Stimulated activated naive CD4-positive, alpha-beta T cell (primary cell): ENCODE measurements around the gene CEP192.
A peak's percentile ranks its signal among the peaks of the same experiment; 100 is the strongest.

Experiments used
- DNase-seq, 6 experiments: peaks; one replicate each; lab custom pipeline; 2025; lab: John Stamatoyannopoulos, UW

CEP192 gene

DNA sequence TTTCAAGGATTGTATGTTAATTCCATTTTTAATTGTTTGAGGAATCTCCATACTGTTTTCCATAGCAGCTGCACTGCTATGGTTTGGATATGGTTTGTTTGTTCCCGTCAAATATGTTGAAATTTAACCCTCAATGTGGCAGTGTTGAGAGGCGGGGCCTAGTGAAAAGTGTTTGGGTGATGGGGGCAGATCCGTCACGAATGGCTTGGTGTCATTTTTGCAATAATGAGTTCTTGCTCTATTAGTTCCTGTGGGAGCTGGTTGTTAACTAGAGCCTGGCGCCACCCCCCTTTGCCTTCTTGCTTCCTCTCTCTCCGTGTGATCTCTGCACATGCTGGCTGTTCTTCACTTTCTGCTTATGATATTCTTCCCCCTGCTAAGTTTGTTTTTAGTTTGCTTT lies 156.0 kb downstream of the CEP192 start:
- DNase-seq, result no peak

DNA sequence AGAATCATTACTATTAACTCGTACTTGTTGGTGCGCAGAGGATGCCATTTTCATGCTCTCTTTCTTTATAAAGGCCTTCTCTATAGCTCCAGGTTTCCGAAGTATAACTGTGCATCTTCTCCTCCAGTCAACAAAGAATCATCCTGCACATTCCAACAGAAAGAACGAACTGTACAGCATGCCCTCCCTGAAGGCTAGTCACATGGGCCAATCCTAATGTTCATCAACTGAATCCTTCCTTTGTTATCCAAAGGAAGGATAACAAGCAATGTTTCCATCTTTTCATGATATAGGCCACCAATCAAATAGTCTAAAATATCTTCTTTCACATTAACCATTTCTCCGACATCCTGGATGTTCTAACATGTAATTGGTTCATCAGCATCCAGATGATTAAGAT lies 160.5 kb downstream of the CEP192 start:
- DNase-seq, result no peak

DNA sequence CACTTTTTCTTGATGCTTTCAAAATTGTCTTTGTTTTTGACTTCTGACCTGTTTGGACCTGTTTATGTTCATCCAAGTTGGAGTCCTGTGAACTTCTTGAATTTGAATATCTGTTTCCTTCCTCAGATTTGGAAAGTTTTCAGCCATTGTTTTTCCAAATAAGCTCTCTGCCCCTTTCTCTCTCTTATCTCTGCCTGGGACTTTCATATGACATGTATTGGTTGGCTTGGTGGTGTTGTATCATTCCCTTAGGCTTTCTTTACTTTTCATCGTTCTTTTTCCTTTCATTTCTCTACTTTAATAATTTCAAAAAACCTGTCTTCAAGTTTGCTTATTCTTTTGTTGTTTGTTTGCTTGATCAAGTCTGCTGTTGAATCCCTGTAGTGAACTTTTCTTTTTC lies 167.3 kb downstream of the CEP192 start:
- DNase-seq, result no peak

DNA sequence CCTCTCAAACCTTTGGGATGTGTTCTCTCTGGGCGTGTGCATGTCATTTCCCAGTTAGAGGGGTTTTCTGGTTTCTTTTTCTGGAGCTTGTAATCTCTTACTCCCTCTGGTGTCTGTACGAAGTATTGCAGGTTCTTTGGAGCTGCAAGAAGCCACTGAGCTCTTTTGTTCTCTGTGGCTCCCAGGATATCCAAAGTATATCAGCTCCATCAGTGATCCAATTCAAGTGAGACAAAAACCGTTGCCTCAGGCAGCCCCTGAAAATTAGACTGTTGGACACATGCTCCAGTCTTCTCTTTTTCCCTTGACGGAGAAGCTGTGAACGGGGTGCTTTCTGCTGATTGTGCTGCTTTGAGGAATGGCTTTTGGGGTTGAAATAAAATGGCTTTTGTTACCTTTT lies 168.4 kb downstream of the CEP192 start:
- DNase-seq, result peak in 3 of 6 experiments; percentile 25 to 71 (median 57)

DNA sequence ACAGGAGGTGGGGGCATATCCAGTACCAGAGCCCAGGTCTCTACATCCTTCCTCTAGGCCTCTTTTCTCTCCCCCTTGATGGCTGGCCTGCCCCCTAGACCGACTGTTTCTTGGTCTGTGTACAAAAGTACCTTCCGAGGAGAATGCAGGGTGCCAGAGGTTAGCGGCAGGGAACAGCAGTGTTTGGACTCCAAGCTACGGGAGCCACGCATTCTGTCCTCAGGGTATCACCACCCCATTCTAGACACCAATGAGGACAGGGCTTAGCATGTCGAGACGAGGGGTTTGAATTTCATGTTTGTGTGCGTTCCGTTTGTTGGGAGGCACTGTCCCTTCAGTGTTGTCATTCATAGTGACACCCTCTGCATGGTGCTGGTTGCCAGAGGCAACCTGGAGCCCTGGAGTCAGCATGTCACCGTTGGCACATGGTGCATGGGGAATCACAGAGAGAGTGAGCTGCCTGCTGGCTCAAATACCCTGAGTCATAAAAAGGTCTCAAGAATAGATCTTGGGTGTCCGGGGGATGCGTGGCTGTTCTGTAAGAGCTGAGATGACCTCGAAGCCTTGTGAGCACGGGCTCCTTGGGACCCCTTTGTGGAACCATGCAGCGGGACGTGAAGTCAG lies 170.2 kb downstream of the CEP192 start:
- no peak for DNase-seq

DNA sequence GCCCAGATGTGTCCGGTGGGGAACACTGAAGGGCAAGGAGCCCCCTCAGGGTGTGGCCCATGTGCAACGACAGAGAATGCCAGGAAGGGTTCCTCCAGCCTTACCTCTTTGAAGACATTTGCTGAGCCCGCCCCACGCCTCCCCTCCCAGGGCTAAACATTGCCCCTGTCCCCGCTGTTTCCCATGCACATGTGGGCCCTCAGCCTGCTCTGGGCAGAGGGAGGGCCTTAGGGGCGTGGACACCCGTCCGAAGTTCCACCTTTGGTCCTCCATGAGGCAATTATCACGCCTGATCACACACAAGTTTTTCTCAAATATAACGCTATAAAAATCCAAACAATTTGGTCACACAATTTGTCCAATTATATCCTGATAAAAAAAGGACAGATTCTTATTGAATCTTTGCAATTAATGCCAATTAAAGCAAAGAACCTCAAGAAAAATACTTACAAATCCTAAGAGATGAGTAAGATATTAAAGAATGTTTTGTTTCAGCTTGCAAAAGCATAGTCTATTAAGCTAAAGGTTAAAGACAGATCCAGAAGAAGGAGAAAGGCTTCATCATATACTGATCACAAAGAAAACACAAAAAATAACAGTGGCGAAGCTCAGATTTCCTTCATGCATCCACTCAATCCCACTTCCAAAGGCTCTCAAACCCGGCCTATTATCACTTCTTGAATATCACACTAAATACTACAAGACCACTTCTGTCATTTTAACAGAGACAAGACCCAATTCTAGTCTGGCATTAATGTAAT lies 172.2 kb downstream of the CEP192 start:
- DNase-seq, result no peak

GRCh38 chr18:13164406-13164805 lies 173.2 kb downstream of the CEP192 start:
- no peak for DNase-seq

- no peak for DNase-seq
Measured at GRCh38 chr18:13165636-13166423, 174.7 kb downstream of the CEP192 start.

GRCh38 chr18:13173578-13174145 lies 182.5 kb downstream of the CEP192 start:
- DNase-seq, result no peak
